Mesodermal cell (in vitro differentiated cells): ENCODE data around the gene ADCY5.

ENCODE experiments used
- H3K27ac ChIP-seq: 2 replicates; pipeline ENCODE4 v1.7.0; 2013; ENCODE audit warnings: mild to moderate bottlenecking, low read depth, low read length, moderate library complexity; ENCODE audit not compliant: severe bottlenecking
- H3K36me3 ChIP-seq: 2 replicates; pipeline ENCODE4 v1.7.1; 2013; ENCODE audit warnings: mild to moderate bottlenecking, low read length, moderate library complexity; ENCODE audit not compliant: control insufficient read depth, insufficient read depth
- H3K4me1 ChIP-seq: one replicate; pipeline ENCODE4 v1.7.1; 2013; ENCODE audit warnings: mild to moderate bottlenecking, low read length; ENCODE audit not compliant: insufficient read depth, control insufficient read depth, poor library complexity, severe bottlenecking
- H3K4me3 ChIP-seq: 2 replicates; pipeline ENCODE4 v1.7.0; 2013; ENCODE audit warnings: low read length, control low read depth, mild to moderate bottlenecking; ENCODE audit not compliant: insufficient read depth, poor library complexity, severe bottlenecking; ENCODE audit errors: extremely low read depth
- H3K9me3 ChIP-seq: 2 replicates; pipeline ENCODE4 v1.7.1; 2013; ENCODE audit warnings: mild to moderate bottlenecking, low read length, moderate library complexity; ENCODE audit not compliant: control insufficient read depth
- WGBS, 2 experiments: methylation state at CpG; one replicate each; pipeline ENCODE4 v1.1.5; 2013; ENCODE audit warnings: missing lambda C conversion rate in 2 of 2; ENCODE audit not compliant: insufficient coverage in 2 of 2; 5-methylcytosine and 5-hydroxymethylcytosine counted together

The ADCY5 gene

GRCh38 chr3:123313889-123314288 lies 135.0 kb downstream of the ADCY5 start:
- H3K4me1 ChIP-seq: peaks cover 7% of the 10 kb centered on the region
- no peak overlapping the region for H3K27ac ChIP-seq
- WGBS, 2 experiments: 68 to 92% methylated on average over 2 to 3 of the region's 5 CpGs
- no peaks in the 10 kb centered on the region for H3K9me3 ChIP-seq
- no peak overlapping the region for H3K4me3 ChIP-seq
- no peaks in the 10 kb centered on the region for H3K36me3 ChIP-seq

GRCh38 chr3:123312331-123313265 lies 136.3 kb downstream of the ADCY5 start:
- H3K4me3 ChIP-seq: no peak overlapping the region
- H3K9me3 ChIP-seq: no peaks in the 10 kb centered on the region
- H3K36me3 ChIP-seq: no peaks in the 10 kb centered on the region
- H3K4me1 ChIP-seq: peaks cover 7% of the 10 kb centered on the region
- no peak overlapping the region for H3K27ac ChIP-seq
- WGBS, 2 experiments: 91 to 95% methylated on average over 12 to 15 of the region's 16 CpGs

GRCh38 chr3:123311201-123311600 lies 137.7 kb downstream of the ADCY5 start:
- Histone ChIP-seq H3K36me3 (no peaks in the 10 kb centered on the region), H3K9me3 (no peaks in the 10 kb centered on the region), H3K27ac (peak overlapping the region; percentile 26), H3K4me3 (no peak overlapping the region), H3K4me1 (peaks cover 7% of the 10 kb centered on the region)
- WGBS, 2 experiments: 80% methylated on average over 6 to 9 of the region's 9 CpGs

- H3K27ac ChIP-seq: peak overlapping the region; percentile 26
- no peak overlapping the region for H3K4me3 ChIP-seq
- no peaks in the 10 kb centered on the region for H3K9me3 ChIP-seq
- H3K36me3 ChIP-seq: no peaks in the 10 kb centered on the region
- WGBS, 2 experiments: 78 to 80% methylated on average over 3 to 4 of the region's 6 CpGs
- peaks cover 7% of the 10 kb centered on the region for H3K4me1 ChIP-seq
Measured at GRCh38 chr3:123310741-123311140, 138.1 kb downstream of the ADCY5 start.

GRCh38 chr3:123310186-123310585 lies 138.7 kb downstream of the ADCY5 start:
- no peak overlapping the region for H3K27ac ChIP-seq
- no peaks in the 10 kb centered on the region for H3K9me3 ChIP-seq
- no peak overlapping the region for H3K4me3 ChIP-seq
- H3K4me1 ChIP-seq: peaks cover 7% of the 10 kb centered on the region
- H3K36me3 ChIP-seq: no peaks in the 10 kb centered on the region
- 90 to 99% methylated on average over 8 of the region's 8 CpGs for WGBS, 2 experiments

GRCh38 chr3:123307064-123307463 lies 141.8 kb downstream of the ADCY5 start:
- Histone ChIP-seq H3K9me3 (no peaks in the 10 kb centered on the region), H3K27ac (no peak overlapping the region), H3K4me1 (peaks cover 7% of the 10 kb centered on the region), H3K36me3 (no peaks in the 10 kb centered on the region), H3K4me3 (no peak overlapping the region)
- 95 to 96% methylated on average over 3 to 4 of the region's 5 CpGs for WGBS, 2 experiments

- H3K27ac ChIP-seq: no peak overlapping the region
- 65 to 100% methylated on average over 2 of the region's 2 CpGs for WGBS, 2 experiments
- H3K4me1 ChIP-seq: no peaks in the 10 kb centered on the region
- no peaks in the 10 kb centered on the region for H3K36me3 ChIP-seq
- no peak overlapping the region for H3K4me3 ChIP-seq
- no peaks in the 10 kb centered on the region for H3K9me3 ChIP-seq
Measured at GRCh38 chr3:123305192-123305591, 143.7 kb downstream of the ADCY5 start.

- H3K27ac ChIP-seq: no peak overlapping the region
- no peaks in the 10 kb centered on the region for H3K9me3 ChIP-seq
- no peaks in the 10 kb centered on the region for H3K36me3 ChIP-seq
- 90 to 96% methylated on average over 12 to 15 of the region's 15 CpGs for WGBS, 2 experiments
- H3K4me3 ChIP-seq: no peak overlapping the region
- no peaks in the 10 kb centered on the region for H3K4me1 ChIP-seq
Measured at GRCh38 chr3:123303976-123304560, 144.8 kb downstream of the ADCY5 start.

GRCh38 chr3:123302961-123303360 lies 145.9 kb downstream of the ADCY5 start:
- Histone ChIP-seq H3K36me3 (no peaks in the 10 kb centered on the region), H3K4me1 (no peaks in the 10 kb centered on the region), H3K4me3 (no peak overlapping the region), H3K9me3 (no peaks in the 10 kb centered on the region), H3K27ac (no peak overlapping the region)
- 82 to 93% methylated on average over 5 to 11 of the region's 14 CpGs for WGBS, 2 experiments

- no peak overlapping the region for H3K27ac ChIP-seq
- 86 to 95% methylated on average over 2 of the region's 4 CpGs for WGBS, 2 experiments
- no peaks in the 10 kb centered on the region for H3K4me1 ChIP-seq
- H3K36me3 ChIP-seq: no peaks in the 10 kb centered on the region
- no peaks in the 10 kb centered on the region for H3K9me3 ChIP-seq
- no peak overlapping the region for H3K4me3 ChIP-seq
Measured at GRCh38 chr3:123301331-123302184, 147.3 kb downstream of the ADCY5 start.
